NT2/D1 (cell line): Measurements from ENCODE around the gene ADK.

ENCODE experiments used
- DNase-seq: peaks from one replicate; pipeline ENCODE4 v3.0.0-alpha.2; 2011; ENCODE audit warnings: low read depth, low spot score
- H3K27me3 ChIP-seq: 2 replicates; pipeline ENCODE4 v1.6.0; 2011; ENCODE audit warnings: mild to moderate bottlenecking; ENCODE audit not compliant: insufficient read length, insufficient read depth
- H3K36me3 ChIP-seq: 2 replicates; pipeline ENCODE4 v1.6.1; 2011; ENCODE audit warnings: mild to moderate bottlenecking, low read length, mixed read lengths; ENCODE audit not compliant: insufficient read depth, insufficient read length
- H3K4me1 ChIP-seq: 2 replicates; pipeline ENCODE4 v1.5.1; 2011; ENCODE audit not compliant: insufficient read depth, insufficient read length
- H3K4me3 ChIP-seq: 2 replicates; pipeline ENCODE4 v1.5.1; 2011; ENCODE audit warnings: low read depth; ENCODE audit not compliant: insufficient read length
- H3K9ac ChIP-seq: 2 replicates; pipeline ENCODE4 v1.6.0; 2011; ENCODE audit warnings: low read depth; ENCODE audit not compliant: insufficient read length
- H3K9me3 ChIP-seq: 2 replicates; pipeline ENCODE4 v1.5.1; 2011; ENCODE audit warnings: mild to moderate bottlenecking, low read length; ENCODE audit not compliant: insufficient read depth
- SUZ12 ChIP-seq: IDR thresholded peaks from 2 replicates; pipeline ENCODE4 v1.6.1; 2011; ENCODE audit not compliant: insufficient read length, insufficient read depth; ENCODE audit errors: extremely low read depth
- YY1 ChIP-seq: IDR thresholded peaks from 2 replicates; pipeline ENCODE4 v1.6.1; 2011; ENCODE audit not compliant: insufficient read length, insufficient read depth
- ZNF274 ChIP-seq: IDR thresholded peaks from 2 replicates; pipeline ENCODE4 v1.6.1; 2011; ENCODE audit warnings: mild to moderate bottlenecking, low read depth, low read length

Gene ADK

DNA sequence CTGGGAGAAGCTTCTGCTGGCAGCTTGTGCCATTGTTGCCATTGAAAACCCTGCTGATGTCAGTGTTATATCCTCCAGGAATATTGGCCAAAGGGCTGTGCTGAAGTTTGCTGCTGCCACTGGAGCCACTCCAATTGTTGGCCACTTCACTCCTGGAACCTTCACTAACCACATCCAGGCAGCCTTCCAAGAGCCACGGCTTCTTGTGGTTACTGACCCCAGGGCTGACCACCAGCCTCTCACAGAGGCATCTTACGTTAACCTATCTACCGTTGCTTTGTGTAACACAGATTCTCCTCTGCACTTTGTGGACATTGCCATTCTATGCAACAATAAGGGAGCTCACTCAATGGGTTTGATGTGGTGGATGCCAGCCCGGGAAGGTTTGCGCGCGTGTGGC lies 220.7 kb downstream of the ADK start:
- H3K9me3 ChIP-seq, result no peaks in the 10 kb centered on the region
- H3K4me3 ChIP-seq, result no peak overlapping the region
- no peak overlapping the region for H3K9ac ChIP-seq
- no peak for TF ChIP-seq ZNF274
- no peak for TF ChIP-seq SUZ12
- no peak for TF ChIP-seq YY1
- H3K36me3 ChIP-seq, result peaks cover 3% of the 10 kb centered on the region
- DNase-seq, result no peak
- H3K27me3 ChIP-seq, result no peaks in the 10 kb centered on the region
- no peaks in the 10 kb centered on the region for H3K4me1 ChIP-seq

GRCh38 chr10:74373059-74373458 lies 222.0 kb downstream of the ADK start:
- Histone ChIP-seq H3K4me1 (no peaks in the 10 kb centered on the region), H3K27me3 (no peaks in the 10 kb centered on the region), H3K4me3 (no peak overlapping the region), H3K9ac (no peak overlapping the region), H3K9me3 (no peaks in the 10 kb centered on the region), H3K36me3 (peaks cover 3% of the 10 kb centered on the region)
- TF ChIP-seq YY1 (no peak), SUZ12 (no peak), ZNF274 (no peak)
- DNase-seq, result no peak

DNA sequence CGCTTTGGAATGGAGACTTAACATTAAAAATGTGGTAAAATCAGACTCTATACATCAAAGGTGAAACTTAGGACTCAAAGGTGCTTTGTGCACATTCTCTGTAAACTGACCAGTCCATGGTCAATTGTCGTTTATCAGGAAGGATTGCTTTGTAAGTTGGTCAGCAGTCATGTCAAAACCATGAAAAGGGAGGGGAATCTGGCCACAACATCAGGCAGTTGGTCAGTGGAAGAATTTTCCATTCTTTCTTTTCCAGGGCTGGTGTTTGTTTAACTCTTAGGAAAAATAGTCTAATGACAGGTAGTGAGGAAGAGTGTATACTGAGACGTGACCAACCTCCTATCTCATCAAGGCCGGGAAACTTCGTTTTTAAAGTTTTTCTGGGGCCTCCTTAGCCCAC lies 226.5 kb downstream of the ADK start:
- H3K9ac ChIP-seq, result no peak overlapping the region
- H3K4me1 ChIP-seq, result no peaks in the 10 kb centered on the region
- no peaks in the 10 kb centered on the region for H3K9me3 ChIP-seq
- H3K36me3 ChIP-seq, result no peaks in the 10 kb centered on the region
- H3K4me3 ChIP-seq, result no peak overlapping the region
- TF ChIP-seq YY1 (no peak), ZNF274 (no peak), SUZ12 (no peak)
- no peaks in the 10 kb centered on the region for H3K27me3 ChIP-seq
- DNase-seq, result no peak

GRCh38 chr10:74379474-74379873 lies 228.5 kb downstream of the ADK start:
- no peak overlapping the region for H3K4me3 ChIP-seq
- H3K9me3 ChIP-seq, result no peaks in the 10 kb centered on the region
- TF ChIP-seq YY1 (no peak), ZNF274 (no peak), SUZ12 (no peak)
- H3K27me3 ChIP-seq, result no peaks in the 10 kb centered on the region
- no peak for DNase-seq
- H3K36me3 ChIP-seq, result no peaks in the 10 kb centered on the region
- H3K4me1 ChIP-seq, result no peaks in the 10 kb centered on the region
- H3K9ac ChIP-seq, result no peak overlapping the region

DNA sequence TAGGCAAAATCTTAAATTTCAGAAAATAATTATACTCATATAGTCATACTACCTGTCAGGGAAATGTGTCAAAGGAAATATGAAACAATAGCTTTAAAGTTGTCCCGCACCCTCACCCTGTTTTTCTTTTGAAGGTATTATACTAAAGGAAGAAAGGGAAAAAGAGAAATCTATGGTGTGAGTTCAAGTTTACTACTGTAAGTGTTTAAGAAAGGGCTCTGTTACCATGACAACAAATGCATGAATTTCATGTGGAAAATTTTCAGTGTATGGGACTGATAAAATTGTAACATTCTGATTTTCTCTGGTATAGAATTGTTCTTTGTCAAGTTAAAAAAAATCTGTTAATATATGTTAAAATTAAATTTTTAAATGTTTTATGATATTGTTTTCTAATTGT lies 229.8 kb downstream of the ADK start:
- TF ChIP-seq YY1 (no peak), SUZ12 (no peak), ZNF274 (no peak)
- Histone ChIP-seq H3K9me3 (no peaks in the 10 kb centered on the region), H3K4me3 (no peak overlapping the region), H3K9ac (no peak overlapping the region), H3K36me3 (no peaks in the 10 kb centered on the region), H3K27me3 (no peaks in the 10 kb centered on the region), H3K4me1 (no peaks in the 10 kb centered on the region)
- DNase-seq, result no peak

DNA sequence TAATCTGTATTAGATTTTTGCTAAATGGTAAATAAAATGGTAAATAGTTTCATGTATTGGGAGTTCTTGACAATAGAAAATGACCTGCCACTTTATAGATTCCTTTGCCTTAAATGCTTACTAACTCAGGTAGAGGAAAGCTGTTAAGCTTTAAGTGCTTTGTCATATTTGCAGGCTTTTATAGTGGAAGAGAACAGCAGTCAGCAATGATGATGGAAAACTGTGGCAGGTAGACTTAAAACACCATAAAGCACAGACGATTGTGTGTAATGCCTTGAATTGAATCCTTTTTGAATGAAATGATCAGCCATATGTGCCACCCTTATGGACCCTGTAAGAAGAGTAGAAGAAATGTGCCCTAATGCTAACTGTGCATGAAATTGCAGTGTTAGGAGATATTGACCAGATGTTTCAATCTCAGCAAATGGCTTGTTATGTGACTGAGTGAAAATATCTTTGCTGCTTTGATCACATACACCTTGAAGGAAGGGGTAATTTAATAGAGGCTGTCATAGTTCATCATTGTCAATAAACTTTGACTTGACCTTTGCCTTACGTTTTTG lies 230.4 kb downstream of the ADK start:
- DNase-seq, result no peak
- Histone ChIP-seq H3K36me3 (no peaks in the 10 kb centered on the region), H3K9ac (no peak overlapping the region), H3K27me3 (no peaks in the 10 kb centered on the region), H3K4me1 (no peaks in the 10 kb centered on the region), H3K9me3 (no peaks in the 10 kb centered on the region), H3K4me3 (no peak overlapping the region)
- no peak for TF ChIP-seq SUZ12
- TF ChIP-seq YY1, result no peak
- no peak for TF ChIP-seq ZNF274

DNA sequence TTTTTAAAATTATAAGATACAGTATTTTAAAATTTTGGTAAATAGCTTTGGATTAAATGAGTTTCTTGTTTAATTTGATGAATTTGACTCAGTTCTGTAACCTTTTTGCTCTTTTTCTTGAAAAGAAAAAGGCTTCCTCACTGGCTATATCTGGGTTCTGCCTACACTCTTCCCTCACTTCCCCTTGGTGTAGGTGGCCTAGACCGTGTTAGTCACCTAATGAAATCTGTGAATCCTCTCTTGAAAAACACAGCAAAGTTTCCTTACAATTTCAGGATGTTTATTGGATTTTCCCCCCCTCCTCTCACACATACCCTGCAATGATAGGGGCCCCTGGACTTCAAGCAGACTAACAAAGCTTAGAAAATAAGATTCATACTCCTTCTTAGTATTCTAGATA lies 231.6 kb downstream of the ADK start:
- TF ChIP-seq YY1 (no peak), SUZ12 (no peak), ZNF274 (no peak)
- Histone ChIP-seq H3K9me3 (no peaks in the 10 kb centered on the region), H3K27me3 (no peaks in the 10 kb centered on the region), H3K4me1 (no peaks in the 10 kb centered on the region), H3K4me3 (no peak overlapping the region), H3K36me3 (no peaks in the 10 kb centered on the region), H3K9ac (no peak overlapping the region)
- DNase-seq, result no peak

- DNase-seq, result no peak
- H3K36me3 ChIP-seq, result no peaks in the 10 kb centered on the region
- H3K4me3 ChIP-seq, result no peak overlapping the region
- TF ChIP-seq YY1 (no peak), SUZ12 (no peak), ZNF274 (no peak)
- H3K9me3 ChIP-seq, result no peaks in the 10 kb centered on the region
- no peak overlapping the region for H3K9ac ChIP-seq
- no peaks in the 10 kb centered on the region for H3K27me3 ChIP-seq
- H3K4me1 ChIP-seq, result no peaks in the 10 kb centered on the region
These were observed 232.6 kb downstream of the ADK start for GRCh38 chr10:74383642-74384041.
